Measurements from ENCODE around the gene RPS6KL1. TPM values are rescaled to one million over a fixed set of nuclear protein-coding genes. Genes with fewer than 3 reads are reported as not detected.

RPS6KL1 gene
- total and polyA plus RNA-seq, 2 experiments from 2014 or later, result 5.6 to 6.5 TPM

Other genes starting within 250 kb of the RPS6KL1 start
- gene AREL1, start 210.2 kb downstream of the RPS6KL1 start, total RNA-seq (2014; rRNA removed; shearing (Covaris generic)), result 23.6 and 26.3 TPM in 2 replicates
- gene AREL1, start 210.2 kb downstream of the RPS6KL1 start, polyA plus RNA-seq (2016; fragmentation: Nextera tagmentation; extraction: Ambion mirVana), result 6.8 and 7.5 TPM in 2 replicates
- gene FCF1, start 210.1 kb downstream of the RPS6KL1 start, total RNA-seq (2014; rRNA removed; shearing (Covaris generic)), result 58.7 and 61.3 TPM in 2 replicates
- 30.3 and 31.5 TPM in 2 replicates for gene FCF1, start 210.1 kb downstream of the RPS6KL1 start, polyA plus RNA-seq (2016; fragmentation: Nextera tagmentation; extraction: Ambion mirVana)
- 58.4 and 62.4 TPM in 2 replicates for gene YLPM1, start 159.9 kb downstream of the RPS6KL1 start, total RNA-seq (2014; rRNA removed; shearing (Covaris generic))
- 33.2 and 39.2 TPM in 2 replicates for gene YLPM1, start 159.9 kb downstream of the RPS6KL1 start, polyA plus RNA-seq (2016; fragmentation: Nextera tagmentation; extraction: Ambion mirVana)
- gene PROX2, start 47.1 kb downstream of the RPS6KL1 start, total RNA-seq (2014; rRNA removed; shearing (Covaris generic)), result 0.31 TPM in 1 of 2 replicates, not detected in the other
- gene PROX2, start 47.1 kb downstream of the RPS6KL1 start, polyA plus RNA-seq (2016; fragmentation: Nextera tagmentation; extraction: Ambion mirVana), result 0.06 and 0.09 TPM in 2 replicates
- 102 and 106 TPM in 2 replicates for gene DLST, start 41.3 kb downstream of the RPS6KL1 start, total RNA-seq (2014; rRNA removed; shearing (Covaris generic))
- gene DLST, start 41.3 kb downstream of the RPS6KL1 start, polyA plus RNA-seq (2016; fragmentation: Nextera tagmentation; extraction: Ambion mirVana), result 11.2 TPM in 2 replicates
- gene PGF, start 32.3 kb upstream of the RPS6KL1 start, total RNA-seq (2014; rRNA removed; shearing (Covaris generic)), result 6.3 and 9.5 TPM in 2 replicates
- 2.9 and 5.1 TPM in 2 replicates for gene PGF, start 32.3 kb upstream of the RPS6KL1 start, polyA plus RNA-seq (2016; fragmentation: Nextera tagmentation; extraction: Ambion mirVana)
- gene EIF2B2, start 79.7 kb upstream of the RPS6KL1 start, total RNA-seq (2014; rRNA removed; shearing (Covaris generic)), result 39.2 and 41.4 TPM in 2 replicates
- 36.4 and 40.5 TPM in 2 replicates for gene EIF2B2, start 79.7 kb upstream of the RPS6KL1 start, polyA plus RNA-seq (2016; fragmentation: Nextera tagmentation; extraction: Ambion mirVana)
- gene MLH3, start 128.2 kb upstream of the RPS6KL1 start, total RNA-seq (2014; rRNA removed; shearing (Covaris generic)), result 14.7 and 14.8 TPM in 2 replicates
- 8.6 and 10.7 TPM in 2 replicates for gene MLH3, start 128.2 kb upstream of the RPS6KL1 start, polyA plus RNA-seq (2016; fragmentation: Nextera tagmentation; extraction: Ambion mirVana)
- gene ACYP1, start 140.8 kb upstream of the RPS6KL1 start, total RNA-seq (2014; rRNA removed; shearing (Covaris generic)), result 18.4 and 23.0 TPM in 2 replicates
- 91.5 and 104 TPM in 2 replicates for gene ACYP1, start 140.8 kb upstream of the RPS6KL1 start, polyA plus RNA-seq (2016; fragmentation: Nextera tagmentation; extraction: Ambion mirVana)
- gene ZC2HC1C, start 146.4 kb upstream of the RPS6KL1 start, total RNA-seq (2014; rRNA removed; shearing (Covaris generic)), result 0.90 and 3.7 TPM in 2 replicates
- gene ZC2HC1C, start 146.4 kb upstream of the RPS6KL1 start, polyA plus RNA-seq (2016; fragmentation: Nextera tagmentation; extraction: Ambion mirVana), result 2.8 and 3.7 TPM in 2 replicates
- gene NEK9, start 203.8 kb upstream of the RPS6KL1 start, total RNA-seq (2014; rRNA removed; shearing (Covaris generic)), result 31.1 and 37.3 TPM in 2 replicates
- gene NEK9, start 203.8 kb upstream of the RPS6KL1 start, polyA plus RNA-seq (2016; fragmentation: Nextera tagmentation; extraction: Ambion mirVana), result 13.9 and 16.3 TPM in 2 replicates